A204.1 (cell line): ENCODE data around the gene COL5A1.

Experiments used
- FAIRE-seq: peaks from 2 replicates; lab custom pipeline; 2012; peaks lifted over from hg19 to GRCh38; lab: Jason Lieb, UNC

Gene COL5A1

GRCh38 chr9:134730011-134730760 lies 88.6 kb downstream of the COL5A1 start:
- no peak for FAIRE-seq

DNA sequence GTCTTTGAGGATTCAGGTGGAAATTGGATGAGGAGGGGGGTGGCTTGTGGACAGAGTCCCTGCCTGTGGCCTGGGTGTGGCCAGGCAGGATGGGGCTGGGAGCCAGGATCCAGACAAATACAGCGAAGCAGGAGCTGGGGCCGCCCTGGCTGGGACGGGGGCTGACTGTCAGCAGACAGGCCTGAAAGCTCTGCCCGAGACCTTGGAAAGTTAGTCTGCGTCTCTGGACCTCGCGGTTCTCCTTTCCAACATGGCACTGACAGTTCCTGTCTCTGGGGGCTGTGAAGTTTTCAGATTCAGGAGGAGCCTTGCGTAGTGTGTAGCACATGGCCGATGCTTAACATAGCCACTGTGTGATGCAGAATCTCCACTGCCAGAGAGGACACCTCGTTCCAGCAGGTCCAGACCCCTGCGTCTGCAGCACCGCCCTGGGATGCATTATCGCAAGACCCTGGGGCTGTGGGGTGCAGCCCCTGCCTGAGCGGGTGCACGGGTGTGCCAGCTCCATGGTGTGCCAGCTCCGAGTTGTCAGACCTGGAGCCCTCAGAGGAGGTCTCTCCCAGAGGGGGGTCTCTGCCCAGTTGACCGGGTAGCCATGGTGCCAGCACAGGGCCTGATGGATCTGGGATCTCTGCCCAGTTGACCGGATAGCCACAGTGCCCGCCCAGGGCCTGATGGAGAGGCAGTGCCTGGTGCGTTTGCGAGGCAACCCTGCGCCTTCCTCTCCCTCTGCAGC lies 89.3 kb downstream of the COL5A1 start:
- no peak for FAIRE-seq

GRCh38 chr9:134731497-134732391 lies 90.1 kb downstream of the COL5A1 start:
- no peak for FAIRE-seq

- FAIRE-seq, result no peak
Measured at GRCh38 chr9:134732392-134733110, 90.9 kb downstream of the COL5A1 start.

DNA sequence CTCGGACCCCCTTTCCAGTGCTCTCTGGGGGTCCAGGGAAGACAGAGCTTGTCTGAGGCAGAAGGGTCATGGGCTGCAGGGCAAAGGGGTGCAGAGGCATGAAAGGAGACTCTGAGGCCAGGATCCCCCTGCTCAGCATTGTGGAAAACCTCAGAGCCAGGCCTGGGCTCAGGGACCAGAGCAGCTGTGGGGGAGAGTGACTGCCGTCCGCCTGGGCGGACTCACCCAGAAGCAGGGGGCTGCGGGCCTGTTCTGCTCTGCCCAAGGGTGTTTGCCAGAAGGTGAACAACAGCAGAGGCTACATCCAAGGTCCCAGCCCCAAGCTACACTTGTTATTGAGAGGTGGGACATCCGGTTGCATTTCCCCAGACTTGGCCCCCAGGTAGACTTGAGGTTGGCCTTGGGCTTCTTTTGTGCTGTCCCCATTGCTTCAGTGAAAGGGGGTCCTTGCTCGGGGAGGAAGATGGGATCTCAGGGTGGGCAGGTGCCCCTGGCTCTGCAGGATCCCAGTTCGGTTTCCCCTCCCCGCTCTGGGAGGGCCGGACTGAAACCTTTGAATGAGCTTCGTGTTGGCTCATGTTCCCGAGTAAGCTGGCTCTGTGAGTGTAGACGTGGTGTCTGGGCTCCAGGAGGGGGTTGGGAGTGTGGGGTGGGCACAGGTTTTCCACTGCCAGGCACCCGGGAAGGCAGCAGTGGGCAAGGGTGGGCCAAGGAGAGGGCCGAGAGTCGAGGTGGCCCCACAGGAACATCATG lies 92.1 kb downstream of the COL5A1 start:
- no peak for FAIRE-seq

DNA sequence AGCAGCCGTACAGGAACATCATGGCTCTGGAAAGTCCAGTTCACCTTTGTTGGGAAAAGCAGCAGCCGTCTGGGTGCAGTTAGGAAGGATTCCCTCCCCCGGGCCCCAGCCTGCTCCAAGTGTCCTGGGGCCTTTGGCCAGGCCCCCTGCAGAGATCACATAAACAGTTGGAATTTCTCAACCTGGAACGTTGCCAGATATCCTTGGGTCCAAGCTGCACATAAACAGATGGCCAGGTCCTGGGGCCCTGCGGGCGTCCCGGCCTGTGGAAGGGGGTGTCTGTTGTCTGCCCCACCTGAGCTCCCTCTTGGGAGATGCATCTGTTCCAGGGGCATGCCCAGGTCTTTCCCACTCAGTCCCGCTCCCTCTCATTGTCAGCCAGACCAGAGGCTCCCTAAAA lies 92.7 kb downstream of the COL5A1 start:
- no peak for FAIRE-seq

DNA sequence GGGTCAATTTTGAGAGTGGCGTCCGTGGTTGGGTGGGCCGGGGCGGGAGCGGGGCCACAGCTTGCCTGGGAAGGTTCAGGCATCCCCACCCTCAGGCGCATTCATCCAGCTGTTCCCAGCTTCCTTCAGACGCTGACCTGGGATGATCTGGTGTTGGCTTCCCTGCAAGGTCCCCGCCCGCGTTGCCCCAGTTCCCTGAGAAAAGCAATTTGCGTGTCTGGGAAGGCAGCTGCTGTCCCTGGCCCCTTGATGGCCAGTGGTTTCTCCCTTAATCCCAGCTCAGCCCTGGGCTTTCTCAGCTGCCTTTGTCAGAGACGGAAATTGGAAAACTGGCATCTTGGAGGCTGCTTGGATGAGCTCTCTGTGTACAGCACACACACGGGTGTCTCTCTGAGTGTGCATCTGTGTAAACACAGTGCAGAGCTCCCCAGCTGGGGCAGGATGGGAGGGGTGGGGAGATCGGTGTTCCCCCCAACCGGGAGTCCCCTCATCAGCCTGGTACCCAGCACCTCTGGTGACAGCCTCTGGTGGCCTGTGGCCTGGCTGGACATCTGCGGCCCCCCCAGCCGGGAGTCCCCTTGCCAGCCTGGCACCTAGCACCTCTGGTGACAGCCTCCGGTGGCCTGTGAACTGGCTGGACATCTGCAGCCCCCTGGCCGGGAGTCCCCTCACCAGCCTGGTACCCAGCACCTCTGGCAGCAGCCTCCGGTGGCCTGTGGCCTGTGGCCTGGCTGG lies 94.0 kb downstream of the COL5A1 start:
- no peak for FAIRE-seq

DNA sequence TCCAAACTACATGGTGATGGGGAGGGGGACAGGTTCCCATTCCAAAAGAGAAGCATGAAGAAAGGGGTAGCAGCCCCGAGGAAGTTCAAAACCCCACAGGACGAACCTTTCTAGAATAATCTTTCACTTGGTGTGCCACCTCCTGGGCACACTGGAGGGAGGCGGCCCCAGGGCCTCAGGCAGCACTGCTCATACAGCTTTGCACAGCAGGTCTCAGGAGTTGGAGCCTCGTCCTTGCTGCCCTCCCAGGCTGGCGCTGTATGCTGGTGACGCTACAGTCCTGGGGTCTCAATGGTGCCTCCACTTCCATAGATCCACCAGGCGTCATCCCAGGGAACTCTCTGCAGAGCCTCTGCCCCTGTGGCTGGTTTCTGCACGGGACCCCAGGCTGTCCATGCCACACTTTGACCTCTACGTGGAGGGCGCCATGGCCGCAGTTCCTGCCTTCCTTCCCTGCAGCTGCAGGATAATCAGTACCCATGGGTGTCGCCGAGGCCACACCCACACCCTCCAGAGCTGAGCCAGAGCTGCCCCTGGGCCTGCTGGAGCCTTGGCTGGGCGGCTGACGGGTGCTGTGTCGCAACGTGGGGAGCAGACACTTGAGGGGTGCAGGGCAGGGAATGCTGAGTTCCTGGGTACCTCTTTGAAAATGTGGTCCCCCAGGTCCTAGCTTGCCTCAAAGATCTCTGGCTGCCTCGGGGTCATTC lies 95.3 kb downstream of the COL5A1 start:
- FAIRE-seq, result no peak

DNA sequence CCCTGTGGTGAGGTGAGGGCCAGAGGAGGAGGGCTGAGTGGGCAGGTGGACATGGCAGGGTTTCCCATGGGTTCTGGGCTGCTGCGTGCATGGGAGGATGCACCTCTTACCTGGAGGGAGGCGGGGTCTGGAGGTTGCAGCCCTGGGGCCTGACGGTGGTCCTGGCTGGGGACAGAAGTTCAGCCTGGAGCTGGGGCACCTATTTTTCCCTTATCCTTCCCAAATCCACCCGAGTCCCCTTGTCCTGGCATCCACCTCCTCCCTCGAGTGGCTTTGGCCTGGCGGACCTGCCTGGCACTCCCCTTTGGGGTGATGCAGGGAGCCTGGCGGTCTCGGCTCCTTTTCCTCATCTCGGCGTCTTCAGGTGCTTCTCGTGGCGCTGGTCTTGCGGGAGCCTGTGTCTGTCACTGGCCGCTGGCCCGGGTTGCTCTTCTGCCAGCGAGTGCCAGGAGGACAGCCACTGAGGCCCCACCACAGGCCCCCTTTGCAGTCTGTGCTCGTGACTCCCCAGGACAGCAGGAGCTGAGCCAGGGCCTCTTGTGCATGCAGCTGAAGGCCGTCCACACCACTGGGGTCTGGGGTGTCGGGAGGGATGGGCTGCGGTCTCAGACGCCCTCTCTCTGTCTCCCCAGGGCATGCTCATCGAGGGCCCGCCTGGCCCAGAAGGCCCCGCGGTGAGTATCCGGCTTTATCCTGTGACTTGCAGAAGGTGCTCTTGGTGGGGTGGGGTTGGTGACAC lies 96.4 kb downstream of the COL5A1 start:
- FAIRE-seq, result no peak

GRCh38 chr9:134738869-134739659 lies 97.5 kb downstream of the COL5A1 start:
- no peak for FAIRE-seq

GRCh38 chr9:134739660-134739968 lies 98.0 kb downstream of the COL5A1 start:
- no peak for FAIRE-seq

- FAIRE-seq, result no peak
Measured at GRCh38 chr9:134740071-134740470, 98.5 kb downstream of the COL5A1 start.

GRCh38 chr9:134741846-134742245 lies 100.2 kb downstream of the COL5A1 start:
- no peak for FAIRE-seq

- no peak for FAIRE-seq
Measured at GRCh38 chr9:134742822-134743535, 101.4 kb downstream of the COL5A1 start.

DNA sequence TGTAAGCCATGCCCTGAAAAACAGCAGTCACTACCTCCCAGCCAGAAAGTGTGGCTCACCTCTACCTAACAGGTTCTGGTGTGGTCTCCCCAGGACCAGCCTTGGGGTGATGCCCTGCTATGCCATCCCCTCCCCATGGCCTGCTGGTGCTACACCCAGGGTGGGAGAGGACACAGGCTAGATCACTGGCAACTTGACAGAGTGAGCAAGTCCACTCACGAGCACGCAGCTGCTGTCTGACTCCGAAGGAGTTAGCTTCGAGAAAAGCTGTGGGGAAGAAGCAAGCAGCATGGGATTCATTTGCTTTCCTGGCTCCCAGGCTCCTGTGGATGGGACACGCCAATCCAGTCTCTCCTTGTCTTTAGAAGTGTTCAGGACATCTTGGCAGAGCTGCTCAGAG lies 102.2 kb downstream of the COL5A1 start:
- no peak for FAIRE-seq

DNA sequence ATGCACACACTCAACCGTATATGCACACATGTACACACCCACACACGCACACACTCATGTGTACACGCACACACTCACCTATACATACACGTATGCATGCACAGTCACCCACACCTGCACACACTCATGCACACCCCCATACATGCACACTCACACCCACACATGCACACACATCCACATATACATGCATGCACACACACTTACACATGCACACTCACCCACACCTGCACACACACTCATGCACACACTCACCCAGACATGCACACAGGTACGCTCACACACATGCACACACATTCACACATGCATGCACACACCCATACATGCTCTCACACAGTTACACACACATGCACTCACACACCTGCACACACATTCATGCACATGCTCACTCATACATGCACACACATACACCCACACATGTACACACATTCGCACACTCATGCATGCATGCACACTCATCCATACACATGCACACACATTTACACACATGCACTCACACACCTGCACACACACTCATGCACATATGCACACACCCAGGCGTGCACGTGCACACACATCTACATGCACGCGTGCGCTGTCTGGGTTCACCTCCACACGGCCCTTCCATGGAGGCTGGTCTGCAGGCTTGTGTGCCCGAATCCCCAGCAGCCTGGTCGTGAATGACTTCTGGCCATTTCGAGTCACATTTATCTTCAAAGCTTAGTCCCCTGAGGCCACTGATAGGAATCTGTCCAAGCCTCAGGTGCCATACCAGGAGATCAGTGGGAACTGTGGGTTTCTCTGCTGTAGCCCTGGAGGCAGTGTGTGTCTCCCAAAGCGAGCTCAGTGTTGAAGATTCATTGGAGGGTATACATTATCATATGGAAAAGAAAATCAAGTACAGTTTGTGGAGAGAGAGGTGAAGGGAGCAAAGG lies 103.0 kb downstream of the COL5A1 start:
- FAIRE-seq, result no peak

- FAIRE-seq, result no peak
Measured at GRCh38 chr9:134747951-134748489, 106.4 kb downstream of the COL5A1 start.
